WTC11 (cell line): ENCODE results near the gene LCA5L.

ENCODE experiments used
- CREB1 ChIP-seq: sonication (generic); formaldehyde crosslinking; IDR thresholded peaks from 2 replicates; pipeline ENCODE4 v1.8.0; 2023; ENCODE audit warnings: mild to moderate bottlenecking, missing genetic modification reagents
- ZNF138 ChIP-seq: sonication (generic); formaldehyde crosslinking; conservative IDR thresholded peaks from 2 replicates; pipeline ENCODE4 v1.8.1; 2022; ENCODE audit warnings: mild to moderate bottlenecking, moderate library complexity, missing genetic modification reagents
- TF ChIP-seq, protein P1 (sequence below): sonication (generic); formaldehyde crosslinking; IDR thresholded peaks from 2 replicates; pipeline ENCODE4 v1.8.0; 2023; ENCODE audit warnings: mild to moderate bottlenecking, missing genetic modification reagents
- TF ChIP-seq, protein P2 (sequence below): sonication (generic); formaldehyde crosslinking; IDR thresholded peaks from 2 replicates; pipeline ENCODE4 v1.8.0; 2022; ENCODE audit warnings: mild to moderate bottlenecking, missing genetic modification reagents
- TF ChIP-seq, protein P3 (sequence below): sonication (generic); formaldehyde crosslinking; IDR thresholded peaks from 2 replicates; pipeline ENCODE4 v1.8.1; 2023; ENCODE audit warnings: mild to moderate bottlenecking, missing genetic modification reagents, borderline replicate concordance
- TF ChIP-seq, protein P4 (sequence below): fragments of 200-600 bp; IDR thresholded peaks from 2 replicates; pipeline ENCODE4 v1.8.0; 2022; ENCODE audit warnings: antibody characterized with exemption

DNA sequence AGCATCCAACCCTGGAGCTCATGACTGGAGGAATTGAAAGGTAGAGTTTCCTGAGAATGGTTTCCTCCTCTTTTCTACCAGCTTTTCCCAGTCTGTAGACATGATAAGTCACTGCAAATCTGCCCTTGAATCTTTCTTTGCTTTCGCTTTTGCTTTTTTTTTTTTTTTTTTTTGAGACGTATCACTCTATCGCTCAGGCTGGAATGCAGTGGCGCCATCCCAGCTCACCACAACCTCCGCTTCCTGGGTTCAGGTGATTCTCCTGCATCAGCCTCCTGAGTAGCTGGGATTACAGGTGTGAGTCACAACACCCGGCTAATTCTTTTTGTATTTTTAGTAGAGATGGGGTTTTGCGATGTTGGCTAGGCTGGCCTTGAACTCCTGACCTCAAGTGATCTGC lies 1.7 kb upstream of the LCA5L start:
- TF ChIP-seq, protein P1, sequence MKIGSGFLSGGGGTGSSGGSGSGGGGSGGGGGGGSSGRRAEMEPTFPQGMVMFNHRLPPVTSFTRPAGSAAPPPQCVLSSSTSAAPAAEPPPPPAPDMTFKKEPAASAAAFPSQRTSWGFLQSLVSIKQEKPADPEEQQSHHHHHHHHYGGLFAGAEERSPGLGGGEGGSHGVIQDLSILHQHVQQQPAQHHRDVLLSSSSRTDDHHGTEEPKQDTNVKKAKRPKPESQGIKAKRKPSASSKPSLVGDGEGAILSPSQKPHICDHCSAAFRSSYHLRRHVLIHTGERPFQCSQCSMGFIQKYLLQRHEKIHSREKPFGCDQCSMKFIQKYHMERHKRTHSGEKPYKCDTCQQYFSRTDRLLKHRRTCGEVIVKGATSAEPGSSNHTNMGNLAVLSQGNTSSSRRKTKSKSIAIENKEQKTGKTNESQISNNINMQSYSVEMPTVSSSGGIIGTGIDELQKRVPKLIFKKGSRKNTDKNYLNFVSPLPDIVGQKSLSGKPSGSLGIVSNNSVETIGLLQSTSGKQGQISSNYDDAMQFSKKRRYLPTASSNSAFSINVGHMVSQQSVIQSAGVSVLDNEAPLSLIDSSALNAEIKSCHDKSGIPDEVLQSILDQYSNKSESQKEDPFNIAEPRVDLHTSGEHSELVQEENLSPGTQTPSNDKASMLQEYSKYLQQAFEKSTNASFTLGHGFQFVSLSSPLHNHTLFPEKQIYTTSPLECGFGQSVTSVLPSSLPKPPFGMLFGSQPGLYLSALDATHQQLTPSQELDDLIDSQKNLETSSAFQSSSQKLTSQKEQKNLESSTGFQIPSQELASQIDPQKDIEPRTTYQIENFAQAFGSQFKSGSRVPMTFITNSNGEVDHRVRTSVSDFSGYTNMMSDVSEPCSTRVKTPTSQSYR (CRISPR knock-in tag), result no peak
- TF ChIP-seq ZNF138 (CRISPR knock-in tag) (no peak), CREB1 (CRISPR knock-in tag) (no peak)
- TF ChIP-seq, protein P2, sequence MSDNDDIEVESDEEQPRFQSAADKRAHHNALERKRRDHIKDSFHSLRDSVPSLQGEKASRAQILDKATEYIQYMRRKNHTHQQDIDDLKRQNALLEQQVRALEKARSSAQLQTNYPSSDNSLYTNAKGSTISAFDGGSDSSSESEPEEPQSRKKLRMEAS (CRISPR knock-in tag), result no peak
- TF ChIP-seq, protein P3, sequence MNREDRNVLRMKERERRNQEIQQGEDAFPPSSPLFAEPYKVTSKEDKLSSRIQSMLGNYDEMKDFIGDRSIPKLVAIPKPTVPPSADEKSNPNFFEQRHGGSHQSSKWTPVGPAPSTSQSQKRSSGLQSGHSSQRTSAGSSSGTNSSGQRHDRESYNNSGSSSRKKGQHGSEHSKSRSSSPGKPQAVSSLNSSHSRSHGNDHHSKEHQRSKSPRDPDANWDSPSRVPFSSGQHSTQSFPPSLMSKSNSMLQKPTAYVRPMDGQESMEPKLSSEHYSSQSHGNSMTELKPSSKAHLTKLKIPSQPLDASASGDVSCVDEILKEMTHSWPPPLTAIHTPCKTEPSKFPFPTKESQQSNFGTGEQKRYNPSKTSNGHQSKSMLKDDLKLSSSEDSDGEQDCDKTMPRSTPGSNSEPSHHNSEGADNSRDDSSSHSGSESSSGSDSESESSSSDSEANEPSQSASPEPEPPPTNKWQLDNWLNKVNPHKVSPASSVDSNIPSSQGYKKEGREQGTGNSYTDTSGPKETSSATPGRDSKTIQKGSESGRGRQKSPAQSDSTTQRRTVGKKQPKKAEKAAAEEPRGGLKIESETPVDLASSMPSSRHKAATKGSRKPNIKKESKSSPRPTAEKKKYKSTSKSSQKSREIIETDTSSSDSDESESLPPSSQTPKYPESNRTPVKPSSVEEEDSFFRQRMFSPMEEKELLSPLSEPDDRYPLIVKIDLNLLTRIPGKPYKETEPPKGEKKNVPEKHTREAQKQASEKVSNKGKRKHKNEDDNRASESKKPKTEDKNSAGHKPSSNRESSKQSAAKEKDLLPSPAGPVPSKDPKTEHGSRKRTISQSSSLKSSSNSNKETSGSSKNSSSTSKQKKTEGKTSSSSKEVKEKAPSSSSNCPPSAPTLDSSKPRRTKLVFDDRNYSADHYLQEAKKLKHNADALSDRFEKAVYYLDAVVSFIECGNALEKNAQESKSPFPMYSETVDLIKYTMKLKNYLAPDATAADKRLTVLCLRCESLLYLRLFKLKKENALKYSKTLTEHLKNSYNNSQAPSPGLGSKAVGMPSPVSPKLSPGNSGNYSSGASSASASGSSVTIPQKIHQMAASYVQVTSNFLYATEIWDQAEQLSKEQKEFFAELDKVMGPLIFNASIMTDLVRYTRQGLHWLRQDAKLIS (CRISPR knock-in tag), result no peak
- TF ChIP-seq, protein P4, sequence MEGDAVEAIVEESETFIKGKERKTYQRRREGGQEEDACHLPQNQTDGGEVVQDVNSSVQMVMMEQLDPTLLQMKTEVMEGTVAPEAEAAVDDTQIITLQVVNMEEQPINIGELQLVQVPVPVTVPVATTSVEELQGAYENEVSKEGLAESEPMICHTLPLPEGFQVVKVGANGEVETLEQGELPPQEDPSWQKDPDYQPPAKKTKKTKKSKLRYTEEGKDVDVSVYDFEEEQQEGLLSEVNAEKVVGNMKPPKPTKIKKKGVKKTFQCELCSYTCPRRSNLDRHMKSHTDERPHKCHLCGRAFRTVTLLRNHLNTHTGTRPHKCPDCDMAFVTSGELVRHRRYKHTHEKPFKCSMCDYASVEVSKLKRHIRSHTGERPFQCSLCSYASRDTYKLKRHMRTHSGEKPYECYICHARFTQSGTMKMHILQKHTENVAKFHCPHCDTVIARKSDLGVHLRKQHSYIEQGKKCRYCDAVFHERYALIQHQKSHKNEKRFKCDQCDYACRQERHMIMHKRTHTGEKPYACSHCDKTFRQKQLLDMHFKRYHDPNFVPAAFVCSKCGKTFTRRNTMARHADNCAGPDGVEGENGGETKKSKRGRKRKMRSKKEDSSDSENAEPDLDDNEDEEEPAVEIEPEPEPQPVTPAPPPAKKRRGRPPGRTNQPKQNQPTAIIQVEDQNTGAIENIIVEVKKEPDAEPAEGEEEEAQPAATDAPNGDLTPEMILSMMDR, result no peak
